ENCODE results near the gene PCGF3. TPM values are rescaled to one million over a fixed set of nuclear protein-coding genes. Genes with fewer than 3 reads are reported as not detected.

The PCGF3 gene
- total RNA-seq, 3 donors from 2014 or later: 45.5 to 66.9 (median 56.7) TPM

DNA sequence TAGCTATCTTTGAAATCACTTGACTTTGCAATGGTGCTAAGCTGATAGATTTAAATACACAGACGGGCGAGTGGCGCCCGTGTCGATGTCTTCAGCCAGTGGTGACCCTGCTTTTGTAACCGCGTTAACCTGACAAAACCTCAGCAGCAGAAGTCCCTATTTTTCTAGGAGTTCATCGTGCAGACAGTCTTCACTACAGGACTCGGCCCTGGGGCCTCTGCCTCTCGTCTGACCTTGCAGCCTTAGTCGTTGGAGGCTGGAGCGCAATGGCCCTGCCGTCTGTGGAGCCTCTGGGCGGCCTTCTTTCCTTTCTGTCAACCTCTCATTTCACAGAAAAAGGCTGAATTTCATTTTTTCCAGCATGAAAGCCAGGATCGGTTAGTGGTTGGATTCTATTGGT is 62.4 kb downstream of the PCGF3 start:
- Histone ChIP-seq H3K36me3 (ENCODE audit: low read depth) (no peaks in the 10 kb centered on the region), H3K4me1 (ENCODE audit: low read depth) (no peaks in the 10 kb centered on the region), H3K4me3 (no peak overlapping the region), H3K9me3 (no peaks in the 10 kb centered on the region)
- TF ChIP-seq CTCF (IDR thresholded peaks at IDR 0.05): no peak
- ATAC-seq (no peak), DNase-seq (peak in 1 of 3 donors; percentile 34)
- intact Hi-C loops (cut with DNase I, micrococcal nuclease): no loop called here

DNA sequence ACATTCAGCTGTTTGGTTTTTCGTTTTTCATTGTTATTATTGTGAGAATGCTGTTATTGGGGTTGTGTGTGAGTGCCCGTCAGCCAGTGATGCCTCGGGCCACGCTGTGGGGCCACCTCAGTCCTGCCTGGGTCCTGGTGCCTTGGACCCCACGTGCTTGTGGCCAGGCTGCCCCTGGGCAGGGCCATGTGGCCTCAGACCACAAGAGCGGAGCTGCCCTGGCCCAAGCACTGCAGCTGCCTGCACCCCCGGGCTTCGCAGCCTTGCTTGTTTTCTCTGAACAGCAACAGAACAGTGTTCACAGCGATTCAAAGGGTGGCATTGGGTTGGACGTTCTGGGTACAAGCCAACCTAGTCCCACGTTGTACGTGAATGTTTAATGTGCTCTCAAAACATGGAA is 63.4 kb downstream of the PCGF3 start:
- DNase-seq: peak in 1 of 3 donors; percentile 40
- no peak for ATAC-seq
- peaks cover 5% of the 10 kb centered on the region for H3K4me1 ChIP-seq (ENCODE audit: low read depth)
- H3K9me3 ChIP-seq: no peaks in the 10 kb centered on the region
- TF ChIP-seq CTCF (IDR thresholded peaks at IDR 0.05): no peak
- intact Hi-C loops (cut with DNase I, micrococcal nuclease): no loop called here
- no peaks in the 10 kb centered on the region for H3K36me3 ChIP-seq (ENCODE audit: low read depth)
- no peak overlapping the region for H3K4me3 ChIP-seq

- no peak overlapping the region for H3K4me3 ChIP-seq
- TF ChIP-seq CTCF (IDR thresholded peaks at IDR 0.05): no peak
- H3K9me3 ChIP-seq: no peaks in the 10 kb centered on the region
- no peaks in the 10 kb centered on the region for H3K36me3 ChIP-seq (ENCODE audit: low read depth)
- ATAC-seq (no peak), DNase-seq (peak in 1 of 3 donors; percentile 17)
- intact Hi-C loops (cut with DNase I, micrococcal nuclease): no loop called here
- peaks cover 5% of the 10 kb centered on the region for H3K4me1 ChIP-seq (ENCODE audit: low read depth)
Observed at GRCh38 chr4:769511-769910, 63.9 kb downstream of the PCGF3 start.

- H3K36me3 ChIP-seq (ENCODE audit: low read depth): no peaks in the 10 kb centered on the region
- peaks cover 5% of the 10 kb centered on the region for H3K4me1 ChIP-seq (ENCODE audit: low read depth)
- intact Hi-C loops (cut with DNase I, micrococcal nuclease): no loop called here
- DNase-seq: peak in 1 of 3 donors; percentile 16
- no peak for TF ChIP-seq CTCF (IDR thresholded peaks at IDR 0.05)
- H3K4me3 ChIP-seq: no peak overlapping the region
- ATAC-seq: no peak
- H3K9me3 ChIP-seq: no peaks in the 10 kb centered on the region
Observed at GRCh38 chr4:770022-770421, 64.4 kb downstream of the PCGF3 start.

- DNase-seq (peak in 1 of 3 donors; percentile 39), ATAC-seq (peak; percentile 11)
- intact Hi-C loops (cut with DNase I, micrococcal nuclease): no loop called here
- no peak for TF ChIP-seq CTCF (IDR thresholded peaks at IDR 0.05)
- H3K9me3 ChIP-seq: no peaks in the 10 kb centered on the region
- H3K4me3 ChIP-seq: no peak overlapping the region
- peaks cover 5% of the 10 kb centered on the region for H3K4me1 ChIP-seq (ENCODE audit: low read depth)
- no peaks in the 10 kb centered on the region for H3K36me3 ChIP-seq (ENCODE audit: low read depth)
Observed at GRCh38 chr4:771464-771863, 65.8 kb downstream of the PCGF3 start.

DNA sequence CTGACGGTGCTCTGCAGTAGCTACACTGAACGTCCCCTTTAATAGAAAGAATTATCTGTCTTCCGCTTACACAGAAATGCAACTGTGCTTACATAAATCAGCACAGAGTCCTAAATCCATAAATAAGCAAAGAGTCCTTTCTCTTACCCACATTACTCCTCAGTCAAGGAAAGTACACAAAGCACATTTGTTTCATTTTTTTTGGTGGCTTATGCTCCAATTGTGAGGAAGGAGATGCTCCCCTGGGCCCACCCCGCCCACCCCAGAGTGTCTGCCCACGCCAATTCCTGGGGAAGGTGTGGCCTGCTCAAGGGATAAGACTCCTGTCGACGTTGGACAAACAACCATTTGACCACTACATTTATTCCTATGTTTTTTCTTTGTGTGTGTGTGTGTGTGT is 66.5 kb downstream of the PCGF3 start:
- H3K9me3 ChIP-seq: no peaks in the 10 kb centered on the region
- no peak overlapping the region for H3K4me3 ChIP-seq
- peaks cover 5% of the 10 kb centered on the region for H3K4me1 ChIP-seq (ENCODE audit: low read depth)
- no peak for TF ChIP-seq CTCF (IDR thresholded peaks at IDR 0.05)
- intact Hi-C loops (cut with DNase I, micrococcal nuclease): no loop called here
- ATAC-seq: no peak
- no peak for DNase-seq
- H3K36me3 ChIP-seq (ENCODE audit: low read depth): no peaks in the 10 kb centered on the region
